Measurements from ENCODE around the gene BPHL.
A peak's percentile ranks its signal among the peaks of the same experiment; 100 is the strongest.
"Not testable (repeated sequence)": the region's sequence is repeated elsewhere in the genome, so short reads cannot be mapped to it uniquely, and the experiment has no call there.

Gene BPHL

DNA sequence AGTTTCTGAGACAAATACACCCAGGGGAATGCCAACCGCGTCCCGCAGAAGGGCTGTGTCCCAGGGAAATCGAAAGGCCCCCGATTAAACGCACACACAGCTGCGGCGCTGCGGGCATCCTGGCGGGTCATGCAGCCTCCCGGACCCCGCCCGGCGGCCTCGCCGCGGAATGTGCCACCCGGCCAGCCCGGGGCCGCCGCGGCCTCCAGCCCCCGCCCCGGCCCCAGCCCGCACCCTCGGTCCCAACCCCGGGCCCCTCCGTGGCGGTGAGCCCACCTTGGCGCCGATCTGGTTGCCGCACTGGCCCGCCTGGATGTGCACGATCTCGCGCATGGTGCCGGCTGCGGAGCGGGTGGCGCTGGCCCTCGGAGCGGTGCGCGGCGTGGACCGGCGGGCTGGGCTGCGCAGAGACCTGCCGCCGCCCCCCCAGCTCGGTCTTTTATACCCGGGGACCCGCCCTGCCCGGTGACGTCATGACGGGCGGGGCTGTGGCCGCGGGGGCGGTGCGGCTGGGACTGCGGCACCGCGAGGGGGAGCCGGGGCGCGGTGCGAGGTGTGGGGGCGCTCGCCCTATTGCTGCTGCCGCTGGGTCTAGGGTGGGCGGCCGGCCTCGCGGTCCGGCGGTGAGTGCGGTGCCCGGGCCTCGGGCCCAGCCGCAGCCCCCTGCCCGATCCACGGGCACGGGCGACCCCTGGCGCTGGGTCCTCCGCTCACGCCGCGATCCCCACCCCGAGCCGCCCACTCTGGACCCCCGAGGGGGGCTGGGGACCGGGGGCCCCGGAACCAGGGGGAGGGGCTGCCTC lies 38.8 kb downstream of the BPHL start, which contains the start of gene TUBB2A:
TSS of gene TUBB2A (minus strand) at position 414 of the 803 bp plus-strand sequence. CDS start at position 333, 81 bp downstream.
- DNase-seq = peak; percentile 45

- no peak for DNase-seq
These were observed 41.6 kb downstream of the BPHL start for GRCh38 chr6:3159805-3160781.

- DNase-seq = no peak
These were observed 43.6 kb downstream of the BPHL start for GRCh38 chr6:3162067-3162497.

DNA sequence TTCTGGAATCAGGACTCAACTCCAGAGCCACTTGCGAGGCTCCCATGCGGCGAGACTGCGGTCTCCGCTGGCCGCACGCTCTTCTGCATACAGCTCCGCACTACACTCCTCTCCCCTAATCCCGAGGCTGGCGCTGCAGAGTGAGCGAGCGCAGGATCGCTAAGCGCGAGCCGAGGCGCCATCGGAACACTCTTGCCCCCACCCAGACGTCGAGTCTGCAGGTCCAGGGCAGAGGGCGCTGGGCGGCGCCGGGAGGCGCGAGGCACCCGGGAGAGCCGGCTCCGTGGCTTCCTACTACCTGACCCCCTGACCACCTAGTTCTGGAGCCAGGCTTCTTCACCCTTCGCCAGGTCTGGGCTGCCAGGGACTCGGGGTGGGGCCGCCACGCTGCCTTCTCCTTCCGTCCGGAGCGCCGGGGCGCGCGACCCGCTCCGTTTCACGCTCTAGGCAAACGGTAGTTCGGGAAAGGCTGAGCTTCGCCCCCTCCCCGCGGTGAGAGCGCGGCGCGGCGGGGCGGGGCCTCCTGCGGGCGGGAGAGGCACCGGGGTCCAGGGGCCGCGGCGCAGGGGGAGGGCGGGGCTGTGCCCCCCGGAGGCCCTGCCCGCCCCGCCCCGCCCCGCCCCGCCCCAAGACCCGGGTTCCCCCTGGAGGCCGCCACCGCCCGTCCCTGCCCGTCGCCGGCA lies 44.2 kb downstream of the BPHL start:
- peak; percentile 37 for DNase-seq

DNA sequence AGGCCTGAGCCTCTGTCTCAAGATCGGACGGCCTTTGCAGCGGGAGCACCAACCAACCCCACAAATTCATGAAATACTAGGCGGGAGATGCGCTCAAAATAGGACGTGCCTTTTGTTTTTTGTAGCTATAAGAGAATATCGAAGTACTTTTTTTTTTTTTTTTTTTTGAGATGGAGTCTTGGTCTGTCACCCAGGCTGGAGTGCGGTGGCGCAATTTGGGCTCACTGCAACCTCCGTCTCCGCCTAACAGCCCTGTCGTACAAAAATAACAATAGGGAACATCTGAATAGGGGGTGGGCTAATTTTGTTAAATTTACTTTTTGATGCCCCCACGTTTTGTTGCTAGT lies 44.7 kb downstream of the BPHL start:
- no peak for DNase-seq

GRCh38 chr6:3164388-3164787 lies 45.9 kb downstream of the BPHL start:
- no peak for DNase-seq

DNA sequence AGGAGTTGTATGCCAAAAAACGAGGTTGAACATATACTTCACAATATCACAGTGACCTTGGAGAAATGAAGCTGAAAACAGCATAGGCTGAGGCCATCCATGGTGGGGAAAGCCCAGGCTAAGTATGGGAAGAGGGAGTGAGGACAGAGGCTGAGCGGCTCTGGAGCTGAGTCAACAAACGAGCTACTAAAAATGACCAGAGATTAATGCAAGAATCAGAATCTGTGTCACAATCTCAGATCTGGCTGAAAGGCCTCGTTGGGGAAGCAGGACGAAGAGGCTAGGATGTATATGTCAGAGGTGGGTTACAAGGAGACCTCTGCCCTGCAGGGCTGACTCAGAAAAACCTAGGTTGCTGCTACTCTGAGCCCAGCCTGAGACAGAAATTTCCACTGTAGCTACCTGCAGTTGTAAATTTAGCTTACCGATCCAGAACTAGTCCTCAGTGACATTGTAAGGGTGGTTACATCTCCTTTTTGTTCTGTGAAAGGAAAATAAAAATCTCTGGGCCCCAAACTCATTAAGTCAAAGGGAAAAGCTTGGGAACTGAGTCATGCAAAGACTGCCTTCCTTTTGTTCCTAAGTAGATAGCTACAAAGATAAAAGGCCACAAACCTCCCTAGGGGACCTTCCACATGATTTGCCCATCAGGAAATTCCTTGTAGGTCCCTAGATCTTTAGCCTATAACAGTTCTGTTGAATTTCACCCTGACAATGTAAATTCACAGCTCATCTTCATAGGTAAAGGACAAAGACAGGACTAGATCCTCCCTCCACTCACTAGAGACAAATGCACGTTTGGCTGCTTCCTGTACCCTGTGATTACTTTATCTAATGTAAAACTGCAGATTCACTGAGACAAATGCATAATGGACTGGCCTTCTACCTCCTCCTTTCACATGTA lies 47.4 kb downstream of the BPHL start:
- DNase-seq = no peak

DNA sequence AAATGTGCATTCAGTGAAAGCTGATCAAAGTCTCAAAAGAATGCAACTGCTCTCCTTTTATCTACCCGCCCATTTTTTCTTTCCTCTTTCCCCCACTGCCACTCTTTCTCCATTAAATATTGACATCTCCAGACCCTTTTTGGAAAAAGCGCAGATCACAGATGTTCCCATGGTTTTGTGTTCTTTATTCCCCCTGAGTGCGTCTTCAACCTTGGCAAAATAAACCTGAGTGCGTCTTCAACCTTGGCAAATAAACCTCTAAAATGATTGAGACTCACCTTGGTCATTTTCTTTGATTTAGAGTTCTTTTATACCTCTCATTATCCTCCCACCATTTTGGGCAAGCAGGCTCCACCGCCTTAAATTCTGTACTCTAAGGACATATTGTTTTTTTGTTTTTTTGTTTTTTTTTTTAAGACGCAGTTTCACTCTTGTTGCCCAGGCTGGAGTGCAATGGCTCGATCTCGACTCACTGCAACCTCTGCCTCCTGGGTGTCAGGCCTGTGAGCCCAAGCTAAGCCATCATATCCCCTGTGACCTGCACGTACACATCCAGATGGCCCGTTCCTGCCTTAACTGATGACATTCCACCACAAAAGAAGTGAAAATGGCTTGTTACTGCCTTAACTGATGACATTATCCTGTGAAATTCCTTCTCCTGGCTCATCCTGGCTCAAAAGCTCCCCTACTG lies 48.2 kb downstream of the BPHL start:
- not testable (repeated sequence) for DNase-seq

- DNase-seq = not testable (repeated sequence)
These were observed 49.5 kb downstream of the BPHL start for GRCh38 chr6:3168046-3168445.

- DNase-seq = not testable (repeated sequence)
These were observed 52.2 kb downstream of the BPHL start for GRCh38 chr6:3170676-3171075.

DNA sequence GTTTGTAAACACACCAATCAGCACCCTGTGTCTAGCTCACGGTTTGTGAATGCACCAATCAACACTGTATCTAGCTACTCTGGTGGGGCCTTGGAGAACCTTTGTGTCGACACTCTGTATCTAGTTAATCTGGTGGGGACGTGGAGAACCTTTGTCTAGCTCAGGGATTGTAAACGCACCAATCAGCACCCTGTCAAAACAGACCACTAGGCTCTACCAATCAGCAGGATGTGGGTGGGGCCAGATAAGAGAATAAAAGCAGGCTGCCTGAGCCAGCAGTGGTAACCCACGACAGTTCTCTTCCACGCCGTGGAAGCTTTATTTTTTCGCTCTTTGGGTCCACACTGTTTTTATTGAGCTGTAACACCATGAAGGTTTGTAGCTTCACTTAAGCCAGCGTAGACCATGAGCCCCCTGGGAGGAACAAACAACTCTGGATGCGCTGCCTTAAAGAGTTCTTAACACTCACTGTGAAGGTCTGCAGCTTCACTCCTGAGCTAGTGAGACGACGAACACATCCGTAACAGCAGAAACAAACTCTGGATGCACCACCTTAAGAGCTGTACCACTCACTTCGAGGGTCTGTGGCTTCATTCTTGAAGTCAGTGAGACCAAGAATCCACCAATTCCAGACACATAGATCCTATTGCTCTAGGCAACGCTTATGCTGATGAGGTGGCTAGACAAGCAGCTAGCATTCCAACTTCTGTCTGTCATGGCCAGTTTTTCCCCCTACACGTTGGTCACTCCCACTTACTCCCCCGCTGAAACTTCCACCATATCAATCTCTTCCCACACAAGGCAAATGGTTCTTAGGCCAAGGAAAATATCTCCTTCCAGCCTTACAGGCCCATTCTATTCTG lies 53.0 kb downstream of the BPHL start:
- not testable (repeated sequence) for DNase-seq

GRCh38 chr6:3172789-3173188 lies 54.3 kb downstream of the BPHL start:
- DNase-seq = not testable (repeated sequence)

- not testable (repeated sequence) for DNase-seq
These were observed 55.2 kb downstream of the BPHL start for GRCh38 chr6:3173636-3174089.

DNA sequence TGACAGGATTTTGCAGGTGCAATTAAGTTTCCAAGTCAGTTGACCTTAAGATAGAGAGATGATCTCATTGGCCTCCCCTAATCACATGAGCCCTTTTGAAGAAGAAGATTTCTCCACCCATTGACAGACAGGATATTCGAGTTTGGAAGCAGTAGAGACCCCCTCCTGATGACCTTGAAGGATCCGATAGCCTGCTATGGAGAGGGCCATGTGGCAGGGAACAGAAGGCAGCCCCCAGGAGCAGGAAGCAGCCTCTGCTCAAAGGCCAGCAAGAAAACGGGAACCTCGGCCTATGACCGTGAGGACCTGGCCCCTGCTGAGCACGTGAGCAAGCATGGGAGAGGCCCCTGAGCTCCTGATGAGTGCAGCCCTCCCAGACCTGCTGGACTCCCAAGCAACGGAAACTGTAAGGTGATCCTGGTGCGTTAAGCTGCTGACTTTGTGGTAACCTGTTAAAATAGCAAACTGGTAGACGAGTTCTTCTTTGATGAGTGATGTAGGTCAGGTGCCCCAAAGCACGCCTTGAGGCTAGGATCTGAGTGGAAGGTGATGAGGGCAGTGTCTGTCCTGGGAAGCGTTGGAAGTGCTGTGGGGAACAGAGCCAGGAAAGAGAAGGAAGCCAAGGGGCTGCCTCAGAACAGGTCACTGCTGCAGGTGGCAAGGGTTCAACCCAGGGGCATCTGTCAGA lies 57.3 kb downstream of the BPHL start:
- no peak for DNase-seq

- DNase-seq = no peak
These were observed 58.2 kb downstream of the BPHL start for GRCh38 chr6:3176562-3177355.

- DNase-seq = not testable (repeated sequence)
These were observed 60.2 kb downstream of the BPHL start for GRCh38 chr6:3178666-3179065.

DNA sequence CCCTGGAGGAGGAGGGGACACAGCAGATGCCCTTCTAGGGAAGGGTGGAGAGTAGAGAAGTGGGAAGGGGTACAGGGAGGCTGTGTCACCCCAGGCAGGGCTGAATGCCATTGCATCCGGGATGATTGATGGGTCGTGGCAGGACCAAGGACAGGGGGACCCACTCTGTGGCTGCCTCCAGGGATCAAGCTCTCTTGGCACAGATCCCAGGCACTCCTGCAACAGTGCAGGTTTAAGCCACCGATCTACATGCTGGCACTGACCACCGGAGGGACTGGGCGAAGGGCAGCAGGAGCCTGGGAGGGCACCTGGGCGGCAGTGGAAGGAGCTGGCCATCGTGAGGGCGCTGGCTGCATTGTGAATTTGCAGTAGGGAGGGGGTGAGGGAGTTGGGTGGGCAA lies 61.4 kb downstream of the BPHL start:
- not testable (repeated sequence) for DNase-seq

DNA sequence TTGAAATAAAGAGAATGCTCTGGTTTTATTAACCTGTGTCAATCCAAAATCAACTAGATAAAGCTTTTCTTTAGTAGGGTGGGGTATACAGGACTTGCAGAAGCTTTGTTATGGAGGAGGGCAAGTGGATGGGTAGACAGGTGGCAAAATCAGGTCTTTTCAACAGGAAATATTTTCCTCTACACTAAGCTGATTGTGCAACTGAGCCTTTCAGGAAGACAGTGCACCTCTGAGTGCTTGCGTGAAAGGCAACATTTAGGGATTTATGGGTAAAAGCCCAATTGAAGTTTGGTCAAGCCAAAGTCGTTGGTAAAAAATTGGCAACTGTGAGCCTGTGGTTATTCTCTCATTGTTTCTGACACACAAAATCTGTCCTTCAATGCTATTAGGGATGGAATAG lies 62.6 kb downstream of the BPHL start:
- DNase-seq = no peak

GRCh38 chr6:3183066-3183465 lies 64.6 kb downstream of the BPHL start:
- no peak for DNase-seq
